HL-60 (cell line): ENCODE measurements around the gene RNF144A.

Source experiments
- DNase-seq, 2 experiments: peaks; one replicate each; pipeline ENCODE4 v3.0.0-alpha.2; 2010 to 2020; ENCODE audit warnings: low read depth in 1 of 2, low spot score in 1 of 2
- H3K27ac ChIP-seq: fragments of 250-450 bp; sonication (Bioruptor Pico); replicated peaks from 2 replicates; pipeline ENCODE4 v1.5.1; 2020; ENCODE audit warnings: mild to moderate bottlenecking, moderate library complexity
- H3K27me3 ChIP-seq: fragments of 250-450 bp; sonication (Bioruptor Pico); 2 replicates; pipeline ENCODE4 v1.5.1; 2021; ENCODE audit warnings: mild to moderate bottlenecking, moderate library complexity; ENCODE audit not compliant: insufficient read depth, poor library complexity, severe bottlenecking
- H3K4me3 ChIP-seq: replicated peaks from 2 replicates; pipeline ENCODE4 v1.5.1; 2011; ENCODE audit warnings: mild to moderate bottlenecking, control low read depth, low read length; ENCODE audit not compliant: insufficient read depth
- CTCF ChIP-seq: IDR thresholded peaks from one replicate; pipeline ENCODE4 v1.5.1; 2011; ENCODE audit warnings: low read length, control low read depth, inconsistent platforms; ENCODE audit not compliant: insufficient read depth
- GABPA ChIP-seq: IDR thresholded peaks from 2 replicates; pipeline ENCODE4 v1.6.1; 2012; ENCODE audit warnings: low read depth
- POLR2AphosphoS5 ChIP-seq: IDR thresholded peaks from 2 replicates; pipeline ENCODE4 v1.6.1; 2012; ENCODE audit warnings: low read depth
- SPI1 ChIP-seq: IDR thresholded peaks from 2 replicates; pipeline ENCODE4 v1.6.1; 2012; ENCODE audit warnings: low read depth, mild to moderate bottlenecking, borderline replicate concordance
- TF ChIP-seq, protein P1 (sequence below): IDR thresholded peaks from 2 replicates; pipeline ENCODE4 v1.6.1; 2012; ENCODE audit warnings: low read depth; ENCODE audit not compliant: insufficient replicate concordance

The RNF144A gene

GRCh38 chr2:6943523-6943922 lies 26.3 kb downstream of the RNF144A start:
- H3K27ac ChIP-seq: no peak overlapping the region

GRCh38 chr2:6943971-6944370 lies 26.8 kb downstream of the RNF144A start:
- no peak overlapping the region for H3K4me3 ChIP-seq
- H3K27me3 ChIP-seq: no peaks in the 10 kb centered on the region
- DNase-seq: no peak
- no peak overlapping the region for H3K27ac ChIP-seq
- no peak for TF ChIP-seq GABPA
- no peak for TF ChIP-seq CTCF
- TF ChIP-seq SPI1: no peak
- TF ChIP-seq POLR2AphosphoS5: no peak
- TF ChIP-seq, protein P1, sequence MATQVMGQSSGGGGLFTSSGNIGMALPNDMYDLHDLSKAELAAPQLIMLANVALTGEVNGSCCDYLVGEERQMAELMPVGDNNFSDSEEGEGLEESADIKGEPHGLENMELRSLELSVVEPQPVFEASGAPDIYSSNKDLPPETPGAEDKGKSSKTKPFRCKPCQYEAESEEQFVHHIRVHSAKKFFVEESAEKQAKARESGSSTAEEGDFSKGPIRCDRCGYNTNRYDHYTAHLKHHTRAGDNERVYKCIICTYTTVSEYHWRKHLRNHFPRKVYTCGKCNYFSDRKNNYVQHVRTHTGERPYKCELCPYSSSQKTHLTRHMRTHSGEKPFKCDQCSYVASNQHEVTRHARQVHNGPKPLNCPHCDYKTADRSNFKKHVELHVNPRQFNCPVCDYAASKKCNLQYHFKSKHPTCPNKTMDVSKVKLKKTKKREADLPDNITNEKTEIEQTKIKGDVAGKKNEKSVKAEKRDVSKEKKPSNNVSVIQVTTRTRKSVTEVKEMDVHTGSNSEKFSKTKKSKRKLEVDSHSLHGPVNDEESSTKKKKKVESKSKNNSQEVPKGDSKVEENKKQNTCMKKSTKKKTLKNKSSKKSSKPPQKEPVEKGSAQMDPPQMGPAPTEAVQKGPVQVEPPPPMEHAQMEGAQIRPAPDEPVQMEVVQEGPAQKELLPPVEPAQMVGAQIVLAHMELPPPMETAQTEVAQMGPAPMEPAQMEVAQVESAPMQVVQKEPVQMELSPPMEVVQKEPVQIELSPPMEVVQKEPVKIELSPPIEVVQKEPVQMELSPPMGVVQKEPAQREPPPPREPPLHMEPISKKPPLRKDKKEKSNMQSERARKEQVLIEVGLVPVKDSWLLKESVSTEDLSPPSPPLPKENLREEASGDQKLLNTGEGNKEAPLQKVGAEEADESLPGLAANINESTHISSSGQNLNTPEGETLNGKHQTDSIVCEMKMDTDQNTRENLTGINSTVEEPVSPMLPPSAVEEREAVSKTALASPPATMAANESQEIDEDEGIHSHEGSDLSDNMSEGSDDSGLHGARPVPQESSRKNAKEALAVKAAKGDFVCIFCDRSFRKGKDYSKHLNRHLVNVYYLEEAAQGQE: no peak

More at GRCh38 chr2:6943523-6943922, 26.3 kb downstream of the RNF144A start:
- no peak for DNase-seq
- no peak overlapping the region for H3K4me3 ChIP-seq
- TF ChIP-seq GABPA (no peak), SPI1 (no peak), CTCF (no peak), POLR2AphosphoS5 (no peak)
- TF ChIP-seq, protein P1: no peak
- no peaks in the 10 kb centered on the region for H3K27me3 ChIP-seq

GRCh38 chr2:6944555-6944954 lies 27.3 kb downstream of the RNF144A start:
- TF ChIP-seq POLR2AphosphoS5 (no peak), GABPA (no peak), CTCF (no peak), SPI1 (no peak)
- TF ChIP-seq, protein P1: no peak
- Histone ChIP-seq H3K4me3 (no peak overlapping the region), H3K27ac (peak overlapping the region; percentile 15), H3K27me3 (no peaks in the 10 kb centered on the region)
- no peak for DNase-seq
